ENCODE results near the gene KRTAP9-1. TPM values are rescaled to one million over a fixed set of nuclear protein-coding genes. Genes with fewer than 3 reads are reported as not detected.
"Not testable (repeated sequence)": the region's sequence is repeated elsewhere in the genome, so short reads cannot be mapped to it uniquely, and the experiment has no call there.

The KRTAP9-1 gene
- total RNA-seq, 1 donor from 2014 or later: not detected

- peaks cover 5% of the 10 kb centered on the region for H3K27me3 Mint-ChIP-seq (ENCODE audit: insufficient read depth, low read depth)
- Histone ChIP-seq H3K4me1 (no peaks in the 10 kb centered on the region), H3K79me2 (ENCODE audit: low read depth) (no peaks in the 10 kb centered on the region), H3K27ac (no peak overlapping the region), H3K9ac (no peak overlapping the region), H2AFZ (replicated peaks) (no peak overlapping the region), H3K4me3 (no peak overlapping the region), H3K9me3 (ENCODE audit: low read depth) (no peaks in the 10 kb centered on the region), H3K36me3 (no peaks in the 10 kb centered on the region), H3K4me2 (no peak overlapping the region), H4K20me1 (ENCODE audit: low read depth) (no peaks in the 10 kb centered on the region), H3K27me3 (no peaks in the 10 kb centered on the region), H3F3A (ENCODE audit: low read depth) (no peaks in the 10 kb centered on the region)
- no peaks in the 10 kb centered on the region for H3K36me3 Mint-ChIP-seq
- H3K4me3 Mint-ChIP-seq: no peak overlapping the region
- H3K27ac Mint-ChIP-seq: no peak overlapping the region
- no peak for DNase-seq (ENCODE audit: low spot score)
- TF ChIP-seq EZH2 (IDR thresholded peaks at IDR 0.05) (no peak), EZH2phosphoT487 (IDR thresholded peaks at IDR 0.05) (no peak), CTCF (IDR thresholded peaks at IDR 0.05) (no peak)
- no peaks in the 10 kb centered on the region for H3K4me1 Mint-ChIP-seq
- H3K9me3 Mint-ChIP-seq: no peaks in the 10 kb centered on the region
Observed at GRCh38 chr17:41231731-41232130, 42.0 kb downstream of the KRTAP9-1 start.

- H3F3A ChIP-seq (ENCODE audit: low read depth); H3K27me3 Mint-ChIP-seq (ENCODE audit: insufficient read depth, low read depth); H3K4me2 ChIP-seq; H3K27me3 ChIP-seq; H3K9ac ChIP-seq; H3K27ac Mint-ChIP-seq; H3K27ac ChIP-seq; H3K4me1 ChIP-seq; H2AFZ ChIP-seq (replicated peaks); H4K20me1 ChIP-seq (ENCODE audit: low read depth); H3K9me3 Mint-ChIP-seq; H3K79me2 ChIP-seq (ENCODE audit: low read depth); DNase-seq (ENCODE audit: low spot score); H3K36me3 ChIP-seq; H3K4me3 Mint-ChIP-seq; H3K36me3 Mint-ChIP-seq; H3K9me3 ChIP-seq (ENCODE audit: low read depth); H3K4me3 ChIP-seq; H3K4me1 Mint-ChIP-seq: not testable (repeated sequence)
Observed at GRCh38 chr17:41232399-41233105, 42.9 kb downstream of the KRTAP9-1 start, which contains the start of gene KRTAP9-3. KRTAP9-3 (plus strand) TSS chr17:41232449; CDS start chr17:41232502, 53 bp downstream.

- H3K4me3 Mint-ChIP-seq: not testable (repeated sequence)
Observed at GRCh38 chr17:41237116-41237515, 47.4 kb downstream of the KRTAP9-1 start.

DNA sequence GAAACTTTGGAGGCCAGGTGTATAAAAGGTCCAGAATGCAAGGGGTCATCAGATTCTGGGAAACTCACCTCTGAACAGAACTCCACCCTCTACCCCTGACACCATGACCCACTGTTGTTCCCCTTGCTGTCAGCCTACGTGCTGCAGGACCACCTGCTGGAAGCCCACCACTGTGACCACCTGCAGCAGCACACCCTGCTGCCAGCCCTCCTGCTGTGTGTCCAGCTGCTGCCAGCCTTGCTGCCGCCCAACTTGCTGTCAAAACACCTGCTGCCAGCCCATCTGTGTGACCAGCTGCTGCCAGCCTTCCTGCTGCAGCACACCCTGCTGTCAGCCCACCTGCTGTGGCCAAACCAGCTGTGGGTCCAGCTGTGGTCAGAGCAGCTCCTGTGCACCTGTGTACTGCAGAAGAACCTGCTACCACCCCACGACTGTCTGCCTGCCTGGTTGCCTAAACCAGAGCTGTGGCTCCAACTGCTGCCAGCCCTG is 48.3 kb downstream of the KRTAP9-1 start, which contains the start of gene KRTAP9-8:
KRTAP9-8 (plus strand) TSS at position 51 of the 489 bp plus-strand sequence; CDS start at position 104, 53 bp downstream.
- H3K36me3 ChIP-seq; H3K9ac ChIP-seq; H3K4me2 ChIP-seq; H3K27ac ChIP-seq; H3K27me3 ChIP-seq; H3K9me3 Mint-ChIP-seq; H2AFZ ChIP-seq (replicated peaks); H3K4me1 Mint-ChIP-seq; H3K79me2 ChIP-seq (ENCODE audit: low read depth); H3F3A ChIP-seq (ENCODE audit: low read depth); H3K4me3 Mint-ChIP-seq; DNase-seq (ENCODE audit: low spot score); H3K9me3 ChIP-seq (ENCODE audit: low read depth); H3K4me1 ChIP-seq; H3K36me3 Mint-ChIP-seq; H3K27me3 Mint-ChIP-seq (ENCODE audit: insufficient read depth, low read depth); H4K20me1 ChIP-seq (ENCODE audit: low read depth); H3K4me3 ChIP-seq; H3K27ac Mint-ChIP-seq: not testable (repeated sequence)

More at GRCh38 chr17:41237116-41237515, 47.4 kb downstream of the KRTAP9-1 start:
- H3F3A ChIP-seq (ENCODE audit: low read depth); H3K27me3 Mint-ChIP-seq (ENCODE audit: insufficient read depth, low read depth); H3K36me3 Mint-ChIP-seq; H3K27ac Mint-ChIP-seq; H3K4me3 ChIP-seq; H3K4me1 ChIP-seq; H3K4me1 Mint-ChIP-seq; H3K27me3 ChIP-seq; H4K20me1 ChIP-seq (ENCODE audit: low read depth); H3K9me3 ChIP-seq (ENCODE audit: low read depth); H3K27ac ChIP-seq; DNase-seq (ENCODE audit: low spot score); H3K4me2 ChIP-seq; H3K79me2 ChIP-seq (ENCODE audit: low read depth); H3K36me3 ChIP-seq; H3K9me3 Mint-ChIP-seq; H3K9ac ChIP-seq; H2AFZ ChIP-seq (replicated peaks): not testable (repeated sequence)

Small RNAs within 50 kb of the gene (small RNA-seq; reads per million reads assigned to genes)
- not detected for gene KRTAP4-17P

Other genes starting within 250 kb of the KRTAP9-1 start
- gene KRT39, start 222.9 kb upstream of the KRTAP9-1 start, total RNA-seq (ENCODE audit: low replicate concordance): not detected in 2 replicates
- not detected in 2 replicates for gene KRT40, start 205.6 kb upstream of the KRTAP9-1 start, total RNA-seq (ENCODE audit: low replicate concordance)
- not detected in 2 replicates for gene KRTAP3-3, start 195.7 kb upstream of the KRTAP9-1 start, total RNA-seq (ENCODE audit: low replicate concordance)
- not detected in 2 replicates for gene KRTAP3-2, start 190.0 kb upstream of the KRTAP9-1 start, total RNA-seq (ENCODE audit: low replicate concordance)
- gene KRTAP3-1, start 180.8 kb upstream of the KRTAP9-1 start, total RNA-seq (ENCODE audit: low replicate concordance): not detected in 2 replicates
- gene KRTAP1-5, start 162.7 kb upstream of the KRTAP9-1 start, total RNA-seq (ENCODE audit: low replicate concordance): not detected in 2 replicates
- gene KRTAP1-4, start 159.7 kb upstream of the KRTAP9-1 start, total RNA-seq (ENCODE audit: low replicate concordance): not detected in 2 replicates
- gene KRTAP1-3, start 155.0 kb upstream of the KRTAP9-1 start, total RNA-seq (ENCODE audit: low replicate concordance): not detected in 2 replicates
- gene KRTAP1-1, start 148.4 kb upstream of the KRTAP9-1 start, total RNA-seq (ENCODE audit: low replicate concordance): not detected in 2 replicates
- not detected in 2 replicates for gene KRTAP2-1, start 142.6 kb upstream of the KRTAP9-1 start, total RNA-seq (ENCODE audit: low replicate concordance)
- gene KRTAP2-2, start 134.7 kb upstream of the KRTAP9-1 start, total RNA-seq (ENCODE audit: low replicate concordance): not detected in 2 replicates
- not detected in 2 replicates for gene KRTAP2-3, start 129.8 kb upstream of the KRTAP9-1 start, total RNA-seq (ENCODE audit: low replicate concordance)
- gene KRTAP2-4, start 124.0 kb upstream of the KRTAP9-1 start, total RNA-seq (ENCODE audit: low replicate concordance): not detected in 2 replicates
- not detected in 2 replicates for gene KRTAP4-7, start 105.7 kb upstream of the KRTAP9-1 start, total RNA-seq (ENCODE audit: low replicate concordance)
- gene KRTAP4-8, start 91.7 kb upstream of the KRTAP9-1 start, total RNA-seq (ENCODE audit: low replicate concordance): not detected in 2 replicates
- not detected in 2 replicates for gene KRTAP4-16, start 87.7 kb upstream of the KRTAP9-1 start, total RNA-seq (ENCODE audit: low replicate concordance)
- gene KRTAP4-9, start 84.5 kb upstream of the KRTAP9-1 start, total RNA-seq (ENCODE audit: low replicate concordance): not detected in 2 replicates
- gene KRTAP4-11, start 71.5 kb upstream of the KRTAP9-1 start, total RNA-seq (ENCODE audit: low replicate concordance): not detected in 2 replicates
- gene KRTAP4-12, start 65.7 kb upstream of the KRTAP9-1 start, total RNA-seq (ENCODE audit: low replicate concordance): not detected in 2 replicates
- not detected in 2 replicates for gene KRTAP4-6, start 49.3 kb upstream of the KRTAP9-1 start, total RNA-seq (ENCODE audit: low replicate concordance)
- gene KRTAP4-5, start 40.1 kb upstream of the KRTAP9-1 start, total RNA-seq (ENCODE audit: low replicate concordance): not detected in 2 replicates
- gene KRTAP4-4, start 29.1 kb upstream of the KRTAP9-1 start, total RNA-seq (ENCODE audit: low replicate concordance): not detected in 2 replicates
- gene KRTAP4-3, start 21.7 kb upstream of the KRTAP9-1 start, total RNA-seq (ENCODE audit: low replicate concordance): not detected in 2 replicates
- not detected in 2 replicates for gene KRTAP4-2, start 11.7 kb upstream of the KRTAP9-1 start, total RNA-seq (ENCODE audit: low replicate concordance)
- 0.12 TPM in 1 of 2 replicates, not detected in the other for gene KRTAP4-1, start 5.0 kb upstream of the KRTAP9-1 start, total RNA-seq (ENCODE audit: low replicate concordance)
- gene KRTAP9-2, start 36.8 kb downstream of the KRTAP9-1 start, total RNA-seq (ENCODE audit: low replicate concordance): not detected in 2 replicates
- gene KRTAP9-3, start 42.6 kb downstream of the KRTAP9-1 start, total RNA-seq (ENCODE audit: low replicate concordance): not detected in 2 replicates
- not detected in 2 replicates for gene KRTAP9-8, start 48.1 kb downstream of the KRTAP9-1 start, total RNA-seq (ENCODE audit: low replicate concordance)
- not detected in 2 replicates for gene KRTAP9-4, start 59.8 kb downstream of the KRTAP9-1 start, total RNA-seq (ENCODE audit: low replicate concordance)
- gene KRTAP9-9, start 65.5 kb downstream of the KRTAP9-1 start, total RNA-seq (ENCODE audit: low replicate concordance): not detected in 2 replicates
- gene KRTAP9-6, start 75.5 kb downstream of the KRTAP9-1 start, total RNA-seq (ENCODE audit: low replicate concordance): not detected in 2 replicates
- not detected in 2 replicates for gene KRTAP9-7, start 85.8 kb downstream of the KRTAP9-1 start, total RNA-seq (ENCODE audit: low replicate concordance)
- not detected in 2 replicates for gene KRTAP29-1, start 113.0 kb downstream of the KRTAP9-1 start, total RNA-seq (ENCODE audit: low replicate concordance)
- gene KRTAP16-1, start 119.4 kb downstream of the KRTAP9-1 start, total RNA-seq (ENCODE audit: low replicate concordance): not detected in 2 replicates
- not detected in 2 replicates for gene KRTAP17-1, start 125.8 kb downstream of the KRTAP9-1 start, total RNA-seq (ENCODE audit: low replicate concordance)
- gene KRT33A, start 160.9 kb downstream of the KRTAP9-1 start, total RNA-seq (ENCODE audit: low replicate concordance): not detected in 2 replicates
- not detected in 2 replicates for gene KRT33B, start 179.9 kb downstream of the KRTAP9-1 start, total RNA-seq (ENCODE audit: low replicate concordance)
- not detected in 2 replicates for gene KRT34, start 192.4 kb downstream of the KRTAP9-1 start, total RNA-seq (ENCODE audit: low replicate concordance)
- not detected in 2 replicates for gene KRT31, start 207.7 kb downstream of the KRTAP9-1 start, total RNA-seq (ENCODE audit: low replicate concordance)
- not detected in 2 replicates for gene KRT37, start 234.7 kb downstream of the KRTAP9-1 start, total RNA-seq (ENCODE audit: low replicate concordance)

All from neural progenitor cell (in vitro differentiated cells).